Gastrocnemius medialis (tissue), 4 donors: ENCODE data around the gene CXXC5. TPM values are rescaled to one million over a fixed set of nuclear protein-coding genes. Genes with fewer than 3 reads are reported as not detected.
A peak's percentile ranks its signal among the peaks of the same experiment; 100 is the strongest.

ENCODE experiments used
- ATAC-seq, 2 donors: fragments of 150-250 bp; one replicate each; pipeline ENCODE4 v1.9.1; 2016
- DNase-seq, 2 donors: peaks; one replicate each; pipeline ENCODE4 v3.0.0-alpha.2; 2019
- H3K27ac ChIP-seq, 4 donors: fragments of 200-600 bp; sonication (generic); 1 replicate in 1 of 4; 2 replicates in 3 of 4; pipeline ENCODE4 v1.5.1; 2016 to 2018; ENCODE audit warnings: mild to moderate bottlenecking in 2 of 4, moderate library complexity in 1 of 4
- H3K27me3 ChIP-seq, 3 donors: fragments of 200-600 bp; sonication (generic) in 2 of 3; 1 replicate in 1 of 3; 2 replicates in 2 of 3; pipeline versions ENCODE4 v1.5.1 to v1.6.0; 2016 to 2019; ENCODE audit warnings: mild to moderate bottlenecking in 1 of 3, moderate library complexity in 1 of 3
- H3K36me3 ChIP-seq, 2 donors: fragments of 200-600 bp; sonication (generic) in 1 of 2; one replicate each; pipeline ENCODE4 v1.5.1; 2017 to 2018
- H3K4me1 ChIP-seq, 2 donors: fragments of 200-600 bp; sonication (generic) in 1 of 2; one replicate each; pipeline ENCODE4 v1.5.1; 2016 to 2017; ENCODE audit warnings: mild to moderate bottlenecking in 2 of 2
- H3K4me3 ChIP-seq, 4 donors: fragments of 200-600 bp; sonication (generic) in 3 of 4; 1 replicate in 1 of 4; 2 replicates in 3 of 4; pipeline ENCODE4 v1.5.1; 2016 to 2019; ENCODE audit warnings: mild to moderate bottlenecking in 2 of 4
- H3K9me3 ChIP-seq, 3 donors: fragments of 200-600 bp; sonication (generic) in 2 of 3; 1 replicate in 1 of 3; 2 replicates in 2 of 3; pipeline ENCODE4 v1.5.1; 2016 to 2019
- POLR2A ChIP-seq, 2 donors: fragments of 450-650 bp; IDR thresholded peaks; one replicate each; pipeline ENCODE4 v1.6.1; 2017; ENCODE audit warnings: antibody characterized with exemption in 2 of 2, mild to moderate bottlenecking in 2 of 2, moderate library complexity in 2 of 2
- in situ Hi-C, 4 donors: fragments of 200-750 bp; cut with MboI; loops; one replicate each; pipeline versions ENCODE4 v1.15.0 to v1.8.0; 2017; ENCODE audit warnings: low sequenced_read_pairs in 4 of 4
- intact Hi-C: fragments of 100-400 bp; cut with DNase I; formaldehyde crosslinking; loops from one replicate; pipeline ENCODE4 v1.15.1; 2023; ENCODE audit warnings: low total_unique reads
- total RNA-seq, 4 donors: library from RNA; depleted of rRNA; stranded (reverse); fragments of >200 nt; gene quantifications; one replicate each; pipeline versions ENCODE4 v1.1.0 to v1.2.3, GENCODE V29; 2016
- TF ChIP-seq, protein P1 (sequence below), 5 experiments: fragments of 450-650 bp in 3 of 5; fragments of 200-600 bp in 2 of 5; sonication (generic) in 2 of 5; IDR thresholded peaks in 4 of 5; conservative IDR thresholded peaks in 1 of 5; 1 replicate in 4 of 5; 2 replicates in 1 of 5; pipeline ENCODE4 v1.5.1; 2016 to 2019; ENCODE audit warnings: antibody characterized with exemption in 5 of 5, mild to moderate bottlenecking in 3 of 5, moderate library complexity in 3 of 5

The CXXC5 gene
- total RNA-seq, 4 donors from 2014 or later = 38.5 to 83.8 (median 60.9) TPM

DNA sequence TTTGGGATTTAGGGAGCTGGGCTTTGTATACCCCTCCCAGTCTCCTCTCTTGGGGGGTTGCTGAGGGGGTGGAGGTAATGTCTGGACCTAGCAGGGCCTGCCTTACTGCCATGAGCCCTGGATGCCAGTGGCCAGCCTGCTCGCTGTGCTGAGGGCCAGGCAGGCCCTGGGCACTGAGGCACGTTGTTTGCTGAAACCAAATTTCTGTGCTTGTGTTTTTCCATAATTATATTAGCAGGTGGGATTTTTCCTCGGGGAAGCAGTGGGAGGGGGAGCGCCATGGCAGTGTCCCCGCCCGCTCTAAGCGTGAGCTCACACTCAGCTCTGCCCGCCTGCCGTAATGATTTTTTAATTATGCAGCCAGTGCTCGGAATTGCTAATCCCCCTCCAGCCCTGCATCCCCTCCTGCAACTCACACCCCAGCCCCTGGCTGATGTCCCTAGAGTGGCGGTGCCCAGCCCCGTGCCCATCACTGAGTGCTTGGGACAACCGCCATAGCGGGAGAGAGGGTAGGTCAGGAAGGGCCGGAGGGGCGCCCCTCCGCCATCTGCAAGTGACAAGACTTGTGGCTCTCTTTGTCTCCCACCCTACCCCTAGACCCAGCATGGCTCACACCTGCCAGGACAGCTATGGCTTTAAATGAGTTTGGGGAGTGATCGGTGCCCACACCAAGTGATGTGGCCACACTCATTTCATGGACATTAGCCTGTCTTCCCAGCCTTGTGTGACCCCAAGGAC is 20.9 kb downstream of the CXXC5 start:
- TF ChIP-seq, protein P1, sequence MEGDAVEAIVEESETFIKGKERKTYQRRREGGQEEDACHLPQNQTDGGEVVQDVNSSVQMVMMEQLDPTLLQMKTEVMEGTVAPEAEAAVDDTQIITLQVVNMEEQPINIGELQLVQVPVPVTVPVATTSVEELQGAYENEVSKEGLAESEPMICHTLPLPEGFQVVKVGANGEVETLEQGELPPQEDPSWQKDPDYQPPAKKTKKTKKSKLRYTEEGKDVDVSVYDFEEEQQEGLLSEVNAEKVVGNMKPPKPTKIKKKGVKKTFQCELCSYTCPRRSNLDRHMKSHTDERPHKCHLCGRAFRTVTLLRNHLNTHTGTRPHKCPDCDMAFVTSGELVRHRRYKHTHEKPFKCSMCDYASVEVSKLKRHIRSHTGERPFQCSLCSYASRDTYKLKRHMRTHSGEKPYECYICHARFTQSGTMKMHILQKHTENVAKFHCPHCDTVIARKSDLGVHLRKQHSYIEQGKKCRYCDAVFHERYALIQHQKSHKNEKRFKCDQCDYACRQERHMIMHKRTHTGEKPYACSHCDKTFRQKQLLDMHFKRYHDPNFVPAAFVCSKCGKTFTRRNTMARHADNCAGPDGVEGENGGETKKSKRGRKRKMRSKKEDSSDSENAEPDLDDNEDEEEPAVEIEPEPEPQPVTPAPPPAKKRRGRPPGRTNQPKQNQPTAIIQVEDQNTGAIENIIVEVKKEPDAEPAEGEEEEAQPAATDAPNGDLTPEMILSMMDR (IDR thresholded peaks at IDR 0.05 in 4 of 5, conservative IDR thresholded peaks at IDR 0.05 in 1 of 5) = no peak
- TF ChIP-seq POLR2A (IDR thresholded peaks at IDR 0.05) = peak in 1 of 2 donors; percentile 0
- ATAC-seq = no peak
- no peaks in the 10 kb centered on the region for H3K36me3 ChIP-seq
- peak overlapping the region; percentile 52 to 66 (median 56) for H3K4me3 ChIP-seq
- no peak for DNase-seq
- H3K27ac ChIP-seq = peak overlapping the region; percentile 97 to 99 (median 98)
- no peaks in the 10 kb centered on the region for H3K9me3 ChIP-seq
- no peaks in the 10 kb centered on the region for H3K27me3 ChIP-seq
- peaks cover 97 to 98% of the 10 kb centered on the region in 2 donors for H3K4me1 ChIP-seq
- in situ Hi-C loops = no loop called here
- intact Hi-C loops = no loop called here

DNA sequence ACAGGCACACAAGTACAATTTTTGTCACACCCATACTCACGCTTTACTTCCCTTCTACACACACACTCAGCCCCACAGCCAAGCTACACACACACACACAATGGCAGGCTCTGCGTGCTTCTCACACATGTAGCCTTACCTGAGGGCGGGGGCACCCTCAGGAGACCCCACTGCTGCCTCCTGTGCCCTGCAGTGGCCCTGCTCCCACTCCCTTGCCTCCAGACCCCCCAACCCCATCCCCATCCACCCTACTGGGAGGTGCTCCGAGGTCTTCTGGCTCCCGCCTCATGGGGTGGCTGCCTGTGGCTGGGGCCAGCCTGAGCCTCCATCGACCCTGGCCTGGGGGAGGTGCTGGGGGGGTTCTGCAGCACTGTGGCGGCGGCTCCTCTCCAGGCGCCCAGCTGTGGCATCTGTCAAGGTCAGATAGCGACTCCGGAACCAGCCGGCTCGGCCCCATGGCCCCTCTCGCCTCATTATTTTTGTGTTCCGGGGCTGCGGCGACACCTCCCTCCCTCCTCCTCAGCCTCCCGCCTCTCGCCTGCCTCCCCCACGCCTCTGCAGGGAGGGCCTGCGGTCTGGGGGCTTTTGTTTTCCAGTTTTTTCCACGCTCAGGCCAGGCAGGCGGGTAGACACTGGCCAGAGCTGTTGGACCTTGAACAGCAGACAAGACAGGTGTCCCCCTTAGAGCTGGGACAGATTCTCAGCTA is 21.7 kb downstream of the CXXC5 start:
- in situ Hi-C loops (no loop called here), intact Hi-C loops (no loop called here)
- peak overlapping the region; percentile 10 to 39 (median 20) for H3K4me3 ChIP-seq
- ATAC-seq = peak in 1 of 2 donors; percentile 4
- peak overlapping the region; percentile 97 to 99 (median 98) for H3K27ac ChIP-seq
- H3K27me3 ChIP-seq = no peaks in the 10 kb centered on the region
- H3K4me1 ChIP-seq = peaks cover 97 to 98% of the 10 kb centered on the region in 2 donors
- TF ChIP-seq POLR2A (IDR thresholded peaks at IDR 0.05) = no peak
- TF ChIP-seq, protein P1 (IDR thresholded peaks at IDR 0.05 in 4 of 5, conservative IDR thresholded peaks at IDR 0.05 in 1 of 5) = no peak
- H3K9me3 ChIP-seq = no peaks in the 10 kb centered on the region
- H3K36me3 ChIP-seq = no peaks in the 10 kb centered on the region
- peak in 1 of 2 donors; percentile 31 for DNase-seq

DNA sequence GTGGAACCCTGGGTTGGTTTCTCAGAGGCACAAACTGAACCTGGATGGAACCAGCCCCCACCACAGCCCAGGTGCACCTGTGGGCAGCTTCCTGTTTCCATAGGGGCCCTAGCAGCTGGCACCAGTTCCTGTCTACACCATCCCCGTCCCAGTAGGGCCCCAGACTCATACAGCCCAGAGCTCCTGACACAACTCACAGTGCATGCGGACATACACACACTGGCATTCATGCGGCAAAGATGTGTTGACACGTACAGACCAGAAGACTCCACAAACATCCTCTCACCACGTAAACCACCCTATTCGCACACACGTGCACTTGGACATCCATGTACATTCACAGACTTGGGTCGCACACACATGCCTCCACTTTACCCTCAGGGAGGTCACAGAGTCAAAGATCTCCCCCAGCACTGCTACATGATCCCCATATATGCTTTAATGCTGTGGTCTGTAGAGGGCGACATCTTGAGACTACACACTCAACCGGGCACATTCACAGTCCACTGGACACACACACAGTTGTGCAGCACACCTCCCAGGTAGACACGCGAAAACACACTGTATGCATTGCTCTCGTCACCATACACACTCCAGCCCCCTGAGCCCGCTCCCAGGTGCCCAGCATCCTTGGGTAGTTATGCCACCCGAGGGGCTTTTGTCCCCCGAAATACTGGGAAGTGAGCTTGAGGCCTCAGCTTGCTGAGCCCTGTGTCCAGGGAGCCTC is 22.4 kb downstream of the CXXC5 start:
- peaks cover 97 to 98% of the 10 kb centered on the region in 2 donors for H3K4me1 ChIP-seq
- H3K27me3 ChIP-seq = no peaks in the 10 kb centered on the region
- TF ChIP-seq POLR2A (IDR thresholded peaks at IDR 0.05) = no peak
- TF ChIP-seq, protein P1 (IDR thresholded peaks at IDR 0.05 in 4 of 5, conservative IDR thresholded peaks at IDR 0.05 in 1 of 5) = peak in 4 of 5 experiments; percentile 12 to 35 (median 22)
- H3K27ac ChIP-seq = peak overlapping the region; percentile 97 to 99 (median 98)
- peak overlapping the region; percentile 10 to 45 (median 30) for H3K4me3 ChIP-seq
- DNase-seq (peak in 1 of 2 donors; percentile 36), ATAC-seq (peak; percentile 18 to 34)
- in situ Hi-C loops = no loop called here
- no peaks in the 10 kb centered on the region for H3K36me3 ChIP-seq
- intact Hi-C loops = no loop called here
- no peaks in the 10 kb centered on the region for H3K9me3 ChIP-seq

DNA sequence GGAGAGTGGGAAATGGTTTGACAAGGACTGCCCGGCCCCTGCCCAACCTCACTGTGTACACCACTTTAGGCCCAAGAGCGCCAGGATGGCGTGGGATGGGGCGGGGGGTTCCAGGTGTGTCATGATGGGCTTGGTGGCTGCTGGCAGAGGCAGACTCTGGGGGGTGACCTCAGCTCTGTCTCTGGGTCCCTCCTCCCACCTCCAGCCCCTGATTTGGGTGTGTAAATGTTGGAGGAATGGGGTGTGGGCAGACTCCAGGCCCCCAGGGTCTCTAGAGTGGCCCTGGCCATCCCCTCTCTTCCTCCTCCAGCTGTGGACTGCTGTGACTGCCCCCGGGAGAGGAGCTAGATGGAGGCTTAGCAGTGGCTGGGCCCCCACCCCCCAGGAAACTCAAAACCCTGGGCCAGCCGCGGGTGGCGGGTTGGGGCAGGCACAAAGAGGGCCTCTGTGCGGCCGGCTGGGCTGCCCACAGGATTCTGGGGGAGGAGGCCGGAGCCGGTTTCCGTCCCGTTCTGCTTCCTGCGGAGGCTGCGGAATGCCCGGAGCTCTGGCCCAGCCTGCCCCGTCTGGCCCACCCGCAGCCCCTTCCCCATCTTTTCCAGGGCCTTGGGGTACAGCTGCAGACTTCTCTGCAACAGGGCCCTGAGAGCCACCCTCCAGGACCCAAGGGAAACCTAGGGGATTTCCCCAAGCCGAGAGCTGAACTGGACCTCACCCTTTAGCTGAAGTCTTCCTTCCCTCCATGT is 23.1 kb downstream of the CXXC5 start:
- no peaks in the 10 kb centered on the region for H3K9me3 ChIP-seq
- no peaks in the 10 kb centered on the region for H3K36me3 ChIP-seq
- no peak for ATAC-seq
- peaks cover 93 to 95% of the 10 kb centered on the region in 2 donors for H3K4me1 ChIP-seq
- H3K27ac ChIP-seq = peak overlapping the region; percentile 97 to 99 (median 98)
- TF ChIP-seq, protein P1 (IDR thresholded peaks at IDR 0.05 in 4 of 5, conservative IDR thresholded peaks at IDR 0.05 in 1 of 5) = no peak
- TF ChIP-seq POLR2A (IDR thresholded peaks at IDR 0.05) = no peak
- no peaks in the 10 kb centered on the region for H3K27me3 ChIP-seq
- intact Hi-C loops (no loop called here), in situ Hi-C loops (no loop called here)
- DNase-seq = no peak
- H3K4me3 ChIP-seq = peak overlapping the region; percentile 3 to 45 (median 16)
